MM.1S (cell line): Measurements from ENCODE around the gene KCNJ5.

Experiments used
- EZH2 ChIP-seq: fragments of 300-600 bp; sonication (generic); optimal IDR thresholded peaks from 2 replicates; pipeline ENCODE3; 2017; ENCODE audit warnings: low read depth, mild to moderate bottlenecking, antibody characterized with exemption, low read length, mixed read lengths
- EZH2phosphoT487 ChIP-seq: fragments of 300-600 bp; sonication (generic); IDR thresholded peaks from 2 replicates; pipeline ENCODE4 v1.6.1; 2018; ENCODE audit warnings: antibody characterized with exemption, low read length
- TF ChIP-seq, protein P1 (sequence below): fragments of 300-600 bp; sonication (generic); IDR thresholded peaks from 2 replicates; pipeline ENCODE4 v1.5.1; 2016; ENCODE audit warnings: antibody characterized with exemption, low read length, mixed read lengths

DNA sequence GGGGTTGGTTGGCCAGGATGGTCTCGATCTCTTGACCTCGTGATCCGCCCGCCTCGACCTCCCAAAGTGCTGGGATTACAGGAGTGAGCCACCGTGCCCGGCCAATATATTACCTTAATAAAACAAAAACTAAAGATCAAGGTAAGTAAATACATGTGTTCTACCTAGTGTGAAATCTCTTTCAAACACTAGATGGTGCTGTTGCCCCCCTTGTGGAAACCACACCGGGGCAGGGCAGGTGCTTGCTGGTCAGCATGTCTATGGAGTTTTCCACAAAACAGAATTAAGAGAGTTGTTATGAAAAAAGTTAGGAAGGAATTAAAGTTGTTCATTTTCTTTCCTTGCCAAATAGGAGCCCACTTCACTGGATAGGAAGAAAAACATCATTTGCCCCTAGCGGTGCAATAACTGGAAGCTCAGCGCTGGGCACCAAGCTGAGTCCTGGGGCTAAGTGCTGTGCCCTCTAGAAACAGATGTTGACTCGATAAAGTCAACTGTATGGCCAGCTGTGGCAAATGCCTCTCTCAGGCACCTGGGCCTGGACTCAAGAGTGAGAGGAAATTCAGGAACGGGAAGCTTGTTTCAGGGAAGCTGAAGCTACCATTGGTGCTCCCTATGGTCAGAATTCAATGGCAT, 6.3 kb upstream of the KCNJ5 start:
- TF ChIP-seq EZH2 (no peak), EZH2phosphoT487 (no peak)
- TF ChIP-seq, protein P1, sequence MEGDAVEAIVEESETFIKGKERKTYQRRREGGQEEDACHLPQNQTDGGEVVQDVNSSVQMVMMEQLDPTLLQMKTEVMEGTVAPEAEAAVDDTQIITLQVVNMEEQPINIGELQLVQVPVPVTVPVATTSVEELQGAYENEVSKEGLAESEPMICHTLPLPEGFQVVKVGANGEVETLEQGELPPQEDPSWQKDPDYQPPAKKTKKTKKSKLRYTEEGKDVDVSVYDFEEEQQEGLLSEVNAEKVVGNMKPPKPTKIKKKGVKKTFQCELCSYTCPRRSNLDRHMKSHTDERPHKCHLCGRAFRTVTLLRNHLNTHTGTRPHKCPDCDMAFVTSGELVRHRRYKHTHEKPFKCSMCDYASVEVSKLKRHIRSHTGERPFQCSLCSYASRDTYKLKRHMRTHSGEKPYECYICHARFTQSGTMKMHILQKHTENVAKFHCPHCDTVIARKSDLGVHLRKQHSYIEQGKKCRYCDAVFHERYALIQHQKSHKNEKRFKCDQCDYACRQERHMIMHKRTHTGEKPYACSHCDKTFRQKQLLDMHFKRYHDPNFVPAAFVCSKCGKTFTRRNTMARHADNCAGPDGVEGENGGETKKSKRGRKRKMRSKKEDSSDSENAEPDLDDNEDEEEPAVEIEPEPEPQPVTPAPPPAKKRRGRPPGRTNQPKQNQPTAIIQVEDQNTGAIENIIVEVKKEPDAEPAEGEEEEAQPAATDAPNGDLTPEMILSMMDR = peak; percentile 81
